HG03103 (cell line): ENCODE results near the gene NTM.

Source experiments
- ATAC-seq: cut with Tn5 transposase; IDR thresholded peaks from one replicate; pipeline ENCODE4 v1.9.1; 2021; ENCODE audit warnings: low read depth; ENCODE audit not compliant: unreplicated experiment

Gene NTM

DNA sequence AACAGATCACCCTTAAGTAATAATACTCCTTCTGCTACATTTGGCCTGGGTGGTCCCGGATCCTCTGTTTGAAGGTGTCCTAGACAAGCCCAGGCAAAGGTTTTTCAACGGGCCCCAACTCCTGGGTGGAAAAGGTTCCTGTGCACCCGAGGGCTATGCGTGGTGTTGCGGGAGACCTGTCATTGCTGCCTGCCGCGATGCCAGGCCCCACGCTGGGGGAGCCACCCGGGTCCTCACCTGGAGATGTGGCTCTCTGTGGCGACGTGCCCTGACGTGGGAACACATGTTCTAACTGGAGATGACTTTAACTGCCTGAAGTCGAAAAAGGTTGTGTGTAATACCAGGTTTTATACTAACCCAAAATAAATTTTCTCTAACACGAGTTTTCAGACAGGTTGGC, 467.1 kb downstream of the NTM start:
- ATAC-seq: no peak

DNA sequence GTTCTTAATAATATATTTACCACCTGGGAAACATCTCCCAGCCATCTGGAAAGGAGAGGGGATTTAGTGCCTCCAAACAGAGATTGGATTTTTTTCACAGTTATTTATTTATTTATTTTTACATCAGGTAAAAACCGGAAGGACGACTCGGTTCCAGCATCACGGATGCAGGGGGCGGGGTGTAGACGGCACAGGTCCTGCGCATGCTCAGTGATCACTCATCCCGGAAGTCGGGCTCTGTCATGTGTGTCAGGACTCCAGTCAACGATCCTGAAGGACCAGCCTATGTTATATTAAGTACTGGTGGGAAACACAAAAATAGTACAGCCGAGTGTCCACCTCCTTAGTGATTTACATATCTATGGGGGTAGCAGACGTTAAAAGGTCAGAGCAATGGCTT, 467.6 kb downstream of the NTM start:
- ATAC-seq: no peak

DNA sequence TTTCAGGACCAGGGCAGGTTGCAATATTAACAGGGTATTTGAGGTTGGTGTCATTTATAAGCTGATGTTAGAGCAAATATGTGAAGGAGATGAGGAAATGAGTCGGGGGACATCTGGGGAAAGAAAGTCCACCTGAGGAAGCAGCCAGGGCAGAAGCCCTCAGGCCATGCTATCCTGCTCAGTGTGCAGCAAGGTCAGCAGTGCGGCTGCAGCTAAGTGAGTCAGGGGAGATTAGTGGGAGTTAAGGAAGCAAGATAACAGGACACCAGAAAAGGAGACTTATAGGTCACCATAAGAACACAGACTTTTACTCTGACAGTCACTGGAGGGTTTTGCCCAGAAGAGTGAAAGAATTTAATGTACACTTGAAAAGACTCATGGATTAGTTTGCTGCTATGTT, 468.9 kb downstream of the NTM start:
- no peak for ATAC-seq

DNA sequence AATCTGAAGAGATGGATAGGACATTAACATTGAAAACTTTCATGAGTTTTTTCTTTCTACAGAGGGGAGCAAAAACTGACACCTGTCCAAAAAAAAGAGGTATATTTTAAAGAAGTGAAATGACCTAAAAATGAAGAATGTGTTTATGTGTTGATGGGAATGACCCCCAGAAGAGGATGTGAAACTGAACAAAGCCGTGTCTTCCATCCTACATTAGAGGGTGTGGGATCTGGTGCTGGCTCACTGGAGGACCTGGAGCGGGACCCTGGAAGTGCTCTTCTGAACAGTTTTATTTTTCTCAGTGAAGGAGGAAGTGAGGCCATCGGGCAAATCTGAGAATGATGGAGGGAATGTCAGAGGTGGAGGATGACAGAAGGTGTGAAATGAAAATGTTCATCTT, 470.1 kb downstream of the NTM start:
- ATAC-seq: no peak

DNA sequence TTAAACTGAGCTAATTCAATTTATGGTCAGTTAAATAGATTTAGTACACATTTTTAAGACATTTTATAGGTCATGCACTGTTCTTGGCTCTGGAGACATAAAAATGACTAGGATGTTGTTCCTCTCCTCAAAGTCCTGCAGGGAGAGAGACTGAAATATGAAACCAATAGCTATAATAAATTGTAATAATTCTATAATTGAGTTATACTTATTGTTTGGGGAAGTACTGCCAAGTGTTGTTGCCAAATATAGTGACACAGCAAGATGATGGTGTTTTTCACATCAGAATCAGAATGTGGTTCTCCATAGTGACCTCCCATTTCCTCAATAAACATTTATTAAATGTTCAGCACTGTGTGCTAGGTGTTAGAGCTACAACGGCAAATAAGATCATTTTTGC, 470.6 kb downstream of the NTM start:
- no peak for ATAC-seq

DNA sequence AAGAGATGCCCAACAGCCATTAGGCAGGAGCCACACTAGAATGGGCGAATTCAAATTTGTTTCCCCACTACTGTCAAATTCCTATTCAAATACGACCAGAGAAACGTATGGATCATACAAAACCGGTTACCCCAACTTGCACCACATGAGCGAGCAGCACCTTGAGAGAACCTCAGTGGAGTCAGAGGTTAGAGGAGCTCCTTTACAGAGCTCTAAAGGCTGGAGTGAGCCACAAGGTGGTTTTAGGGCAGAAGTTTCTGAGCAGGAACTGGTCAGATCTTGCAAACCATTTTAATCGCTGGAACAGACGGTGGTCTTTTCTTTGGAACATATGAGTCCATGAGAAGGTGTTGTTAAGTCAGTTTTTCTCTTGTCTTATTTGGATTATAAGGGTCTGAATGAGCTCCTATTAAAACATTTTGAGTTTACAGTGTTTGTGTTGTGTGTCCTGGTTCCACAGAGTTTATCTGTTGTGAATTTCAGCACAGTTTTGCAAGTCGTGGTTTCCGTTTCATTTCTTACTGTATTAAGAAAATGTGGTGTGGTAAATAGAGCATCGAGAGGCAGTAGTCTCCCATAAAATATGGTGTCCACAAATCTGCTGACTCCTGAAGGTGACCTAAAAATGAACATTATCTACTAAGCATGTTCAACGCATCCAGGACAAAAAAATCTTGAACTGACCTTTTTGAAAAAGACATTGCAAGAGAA, 471.7 kb downstream of the NTM start:
- no peak for ATAC-seq

DNA sequence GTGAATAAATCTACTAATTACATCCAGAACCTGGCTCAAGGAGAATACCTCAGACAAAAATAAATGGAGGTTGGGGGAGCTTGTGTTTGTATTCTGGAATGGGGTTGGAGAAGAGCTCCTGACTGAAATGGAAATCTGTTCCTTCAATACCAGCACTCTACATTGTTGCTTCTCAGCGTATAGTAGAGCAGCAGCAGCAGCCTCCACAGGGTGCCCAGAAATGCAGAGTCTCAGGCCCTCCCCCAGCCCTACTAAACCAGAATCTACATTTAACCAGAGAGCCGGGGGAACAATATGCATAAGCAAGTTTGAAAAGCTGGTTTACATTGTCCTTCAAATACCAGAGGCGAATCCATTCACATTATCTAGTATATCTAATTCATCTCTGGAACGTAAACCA, 474.8 kb downstream of the NTM start:
- ATAC-seq: no peak

DNA sequence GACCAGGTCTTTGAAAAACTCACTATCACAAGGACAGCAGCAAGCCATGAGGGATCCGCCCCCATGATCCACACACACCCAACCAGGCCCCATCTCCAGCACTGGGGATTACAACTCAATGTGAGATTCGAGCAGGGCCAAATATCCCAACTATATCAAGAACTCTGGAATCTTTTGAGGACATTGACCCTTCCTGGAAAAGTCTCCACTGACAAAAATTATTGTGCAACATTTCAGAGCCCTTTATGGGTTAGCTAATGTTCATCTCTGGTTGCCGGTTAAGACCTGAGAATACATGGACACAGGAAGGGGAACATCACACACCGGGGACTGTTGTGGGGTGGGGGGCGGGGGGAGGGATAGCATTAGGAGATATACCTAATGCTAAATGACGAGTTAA, 479.1 kb downstream of the NTM start:
- no peak for ATAC-seq

DNA sequence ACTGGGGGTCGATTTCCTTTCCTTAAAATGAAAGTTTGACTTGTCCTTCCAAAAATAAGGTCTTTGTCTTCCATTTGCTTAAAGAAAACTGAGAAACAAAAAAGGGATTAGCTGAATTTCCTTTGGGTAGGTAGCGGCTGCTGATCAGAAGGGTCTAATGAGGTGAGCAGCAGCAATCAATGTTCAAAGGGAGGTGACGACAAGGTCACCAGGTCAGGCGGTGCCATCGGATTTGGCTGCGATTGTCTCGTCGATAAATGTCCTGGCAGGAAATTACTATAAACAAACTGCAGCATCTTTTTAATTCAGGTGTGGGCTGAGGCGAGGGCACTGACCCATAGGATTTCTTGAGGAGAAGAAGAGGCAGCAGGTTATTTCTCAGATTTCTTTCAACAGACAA, 480.1 kb downstream of the NTM start:
- no peak for ATAC-seq

DNA sequence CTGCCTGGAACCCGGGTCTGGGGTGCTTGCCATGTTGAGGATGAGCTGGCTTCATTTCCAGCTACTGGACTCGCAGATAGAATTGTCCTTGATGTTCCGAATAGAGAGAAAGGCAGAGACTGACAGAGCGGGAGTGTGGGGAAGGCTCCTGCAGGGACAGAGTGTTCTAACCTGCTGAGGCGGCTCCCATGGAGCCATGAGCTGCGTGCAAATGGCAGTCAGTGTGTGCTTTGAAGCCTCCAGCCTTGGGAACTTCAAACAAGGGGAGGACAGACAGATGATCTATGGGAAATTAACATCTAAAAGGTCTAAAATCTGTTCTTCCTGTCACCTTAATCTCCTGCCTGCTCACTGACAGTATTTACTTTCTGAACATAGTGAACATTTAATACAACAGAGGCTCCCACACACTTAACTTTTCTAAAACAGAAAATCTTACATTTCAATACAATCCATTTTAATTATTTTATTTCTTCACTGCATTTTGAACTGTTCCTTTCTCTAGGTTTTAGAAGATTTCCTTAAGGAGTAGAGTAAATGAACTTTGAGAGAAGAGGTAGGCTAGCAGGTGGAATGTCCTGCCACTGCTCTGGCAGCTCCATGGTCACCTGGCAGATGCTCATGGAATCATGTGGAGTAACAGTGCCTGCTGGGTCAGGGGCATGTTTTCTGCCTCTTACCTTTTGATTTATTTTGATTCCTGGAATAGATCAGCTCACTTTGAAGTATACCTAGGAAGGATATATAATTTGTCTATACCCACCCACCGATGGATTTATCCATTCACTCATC, 481.7 kb downstream of the NTM start:
- ATAC-seq: no peak

DNA sequence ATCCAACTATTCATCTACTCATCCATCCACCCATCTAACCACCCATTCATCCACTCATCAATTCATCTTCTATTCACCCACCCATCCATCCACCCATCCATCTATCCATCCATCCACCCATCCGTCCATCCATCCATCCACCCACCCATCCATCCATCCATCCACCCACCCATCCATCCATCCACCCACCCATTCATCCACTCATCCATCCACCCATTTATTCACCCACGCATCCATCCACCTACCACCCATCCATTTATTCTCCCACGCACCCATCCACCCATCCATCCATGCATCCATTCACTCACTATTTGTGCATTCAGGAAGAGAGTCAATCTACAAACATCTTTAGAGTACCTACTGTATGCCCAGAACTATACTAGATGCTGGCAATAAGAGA, 482.3 kb downstream of the NTM start:
- ATAC-seq: no peak

DNA sequence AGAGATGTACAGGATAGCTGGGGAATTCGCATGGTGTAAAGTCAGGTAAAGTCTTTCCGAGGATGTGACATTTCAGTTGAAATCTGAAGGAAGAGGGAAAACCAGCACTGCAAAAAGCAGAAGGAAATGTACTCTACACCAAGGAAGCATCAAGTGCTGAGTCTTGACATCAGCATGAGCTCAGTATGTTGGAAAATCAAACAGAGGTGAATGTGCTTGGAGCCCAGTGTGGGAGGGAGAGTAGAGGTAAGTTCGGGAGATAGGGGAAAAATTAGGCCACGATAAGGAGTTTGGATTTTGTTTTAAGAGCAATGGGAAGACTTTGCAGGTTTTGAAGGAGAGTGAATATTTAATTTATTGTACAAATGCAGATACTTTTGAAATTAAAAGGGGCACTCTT, 484.0 kb downstream of the NTM start:
- no peak for ATAC-seq

DNA sequence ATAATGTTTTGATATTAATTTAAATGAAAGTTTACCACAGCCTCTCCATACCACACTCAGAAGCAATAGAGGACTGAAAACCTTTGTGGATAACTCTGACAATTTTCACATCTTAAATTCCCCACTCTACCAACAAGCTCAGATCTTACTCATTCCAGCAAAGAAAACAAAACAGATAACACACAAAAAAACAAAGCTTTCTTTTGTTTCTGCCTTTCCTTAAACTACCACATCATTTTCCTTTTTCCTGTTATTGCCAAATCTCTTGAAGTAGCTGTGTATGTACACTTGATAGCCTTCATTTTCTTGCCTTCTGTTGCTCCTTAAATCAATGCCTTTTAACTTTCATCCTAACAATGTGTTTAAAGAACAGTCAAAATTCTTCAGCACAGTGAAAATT, 484.9 kb downstream of the NTM start:
- no peak for ATAC-seq

DNA sequence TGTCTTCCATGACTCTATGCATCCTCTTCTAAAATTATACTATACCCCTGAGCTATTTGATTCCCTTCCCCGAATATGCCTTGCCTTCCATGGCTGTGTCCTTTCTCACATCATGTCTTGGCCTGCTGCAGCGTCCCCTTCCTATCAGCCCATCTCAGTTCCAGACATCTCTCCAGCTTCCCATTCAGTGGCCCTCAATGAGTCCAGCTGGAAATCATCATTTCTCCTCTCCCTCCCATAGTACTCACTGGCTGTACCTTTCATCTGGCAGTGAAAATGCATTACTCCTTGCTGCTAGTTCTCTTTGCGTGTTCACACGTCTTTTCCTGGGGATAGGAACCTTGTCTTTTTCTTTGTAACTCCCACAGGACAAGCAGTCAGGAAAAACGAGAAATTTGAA, 486.8 kb downstream of the NTM start:
- no peak for ATAC-seq

DNA sequence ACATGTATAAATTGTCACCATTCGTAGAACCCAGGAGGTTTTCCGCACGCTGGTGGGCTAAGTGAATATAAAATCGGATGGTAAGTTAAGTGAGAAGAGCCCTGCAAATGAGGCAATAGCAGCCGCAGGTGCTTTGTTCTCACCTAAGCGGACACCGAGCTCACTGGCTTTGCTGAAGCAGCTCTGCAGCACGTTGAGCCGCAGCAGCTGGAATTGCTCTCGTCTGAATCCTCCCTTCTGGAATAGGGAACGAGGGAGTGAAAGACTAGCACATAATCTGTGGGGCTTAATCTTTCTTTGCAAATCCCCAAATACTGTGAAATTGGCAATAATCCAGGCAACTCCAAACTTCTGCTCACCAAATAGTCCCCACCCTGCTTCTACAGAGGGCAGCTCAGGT, 488.1 kb downstream of the NTM start:
- no peak for ATAC-seq

DNA sequence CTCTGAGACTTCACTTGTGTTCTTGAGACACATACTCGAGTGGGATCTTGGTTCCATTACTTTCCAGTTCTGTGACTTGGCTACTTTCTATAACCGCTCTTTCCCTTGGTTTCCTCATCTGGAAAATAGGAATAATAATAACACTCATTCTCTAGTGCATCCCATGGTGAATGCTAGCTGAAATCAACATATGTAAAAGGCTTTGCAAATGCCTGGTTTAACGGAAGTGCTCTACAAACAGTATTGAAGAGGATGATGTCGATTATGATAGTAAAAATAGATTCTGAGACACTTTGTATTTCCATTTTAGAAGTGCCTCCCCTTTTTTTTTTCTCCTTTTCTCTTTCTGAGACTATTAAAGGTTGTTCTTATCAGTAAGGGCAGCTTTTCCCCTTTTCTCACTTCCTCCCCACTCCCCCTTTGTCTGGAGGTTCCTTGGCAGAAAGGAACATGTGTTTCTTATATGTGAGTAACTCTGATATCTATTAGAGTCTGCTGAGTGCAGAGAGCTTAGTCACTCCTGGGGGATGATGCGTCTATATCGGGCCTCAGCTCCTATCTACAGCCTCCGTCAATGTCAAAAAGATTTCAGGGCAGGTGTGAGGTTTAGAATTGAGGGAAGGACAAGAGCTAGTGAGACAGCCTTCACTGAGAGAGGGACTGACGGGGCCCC, 489.3 kb downstream of the NTM start:
- no peak for ATAC-seq

DNA sequence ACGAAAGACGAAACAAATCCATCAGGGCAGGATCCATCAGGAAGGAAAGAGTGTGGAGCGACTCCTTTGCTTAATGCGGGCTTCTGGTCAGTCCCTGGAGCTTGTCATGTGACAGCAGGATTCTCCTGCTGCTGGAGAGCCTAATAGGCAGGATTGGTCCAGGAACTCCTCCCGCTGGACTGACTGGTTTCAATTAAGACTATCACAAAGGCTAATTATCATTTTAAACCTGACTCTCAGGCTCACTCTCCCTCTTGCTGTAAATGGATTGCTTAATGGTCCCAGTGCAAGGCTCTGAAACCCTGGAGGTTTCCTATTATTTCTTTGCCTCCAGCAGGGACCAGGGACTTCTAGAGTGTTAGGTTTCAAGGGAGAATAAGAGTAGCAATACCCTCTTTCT, 493.8 kb downstream of the NTM start:
- ATAC-seq: no peak

DNA sequence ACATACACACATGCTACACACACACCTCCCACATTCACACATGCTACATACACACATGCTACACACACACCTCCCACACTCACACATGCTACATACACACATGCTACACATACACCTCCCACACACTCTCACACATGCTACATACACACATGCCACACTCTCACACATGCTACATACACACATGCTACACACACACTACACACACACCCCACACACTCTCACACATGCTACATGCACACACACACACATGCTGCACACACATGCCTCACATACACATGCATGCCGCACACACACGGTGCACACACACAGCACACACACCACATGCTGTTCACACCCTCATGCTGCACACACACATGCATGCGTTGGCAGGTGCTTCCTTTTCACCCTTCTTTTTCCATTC, 495.4 kb downstream of the NTM start:
- no peak for ATAC-seq

DNA sequence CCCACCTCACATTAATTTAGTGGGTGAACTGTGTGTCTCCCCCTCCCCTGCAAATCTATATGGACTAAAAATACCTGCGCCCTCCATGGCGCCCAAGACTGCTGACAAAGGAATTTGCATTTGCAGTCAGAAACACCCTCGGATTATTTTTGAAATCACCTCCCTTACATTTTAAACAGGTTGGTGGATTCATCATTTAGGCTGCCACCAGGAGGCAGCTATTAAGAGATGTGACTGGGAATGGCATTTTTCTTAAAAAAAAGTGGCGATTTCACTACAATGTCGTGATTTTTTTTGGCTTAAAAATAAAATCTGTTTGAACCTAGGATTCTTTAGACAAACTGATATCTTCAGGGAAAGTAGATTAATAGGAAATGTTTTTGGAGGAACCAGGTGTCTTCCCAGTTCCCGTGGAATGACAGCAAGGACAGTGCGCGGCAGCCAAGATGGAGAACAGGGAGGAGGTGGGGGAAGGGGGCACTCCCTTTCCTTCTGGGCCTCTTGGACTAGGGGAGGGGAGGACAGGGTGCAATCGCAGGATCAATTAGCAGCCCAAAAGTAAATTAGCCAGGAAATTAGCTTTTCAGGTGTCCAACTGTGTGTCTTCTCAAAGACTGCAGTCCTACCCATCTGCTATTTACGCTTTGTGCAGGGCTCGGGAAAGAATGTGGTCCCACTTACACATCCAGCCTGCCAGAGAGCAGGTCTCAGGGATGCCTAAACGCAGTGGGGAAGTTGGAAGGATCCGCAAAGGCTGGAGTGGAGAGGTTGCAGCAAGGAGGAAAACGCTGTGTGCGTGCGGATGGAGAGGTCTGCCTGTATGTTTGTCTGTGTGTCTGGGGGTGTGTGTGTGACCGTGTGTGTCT, 496.4 kb downstream of the NTM start:
- ATAC-seq: no peak

DNA sequence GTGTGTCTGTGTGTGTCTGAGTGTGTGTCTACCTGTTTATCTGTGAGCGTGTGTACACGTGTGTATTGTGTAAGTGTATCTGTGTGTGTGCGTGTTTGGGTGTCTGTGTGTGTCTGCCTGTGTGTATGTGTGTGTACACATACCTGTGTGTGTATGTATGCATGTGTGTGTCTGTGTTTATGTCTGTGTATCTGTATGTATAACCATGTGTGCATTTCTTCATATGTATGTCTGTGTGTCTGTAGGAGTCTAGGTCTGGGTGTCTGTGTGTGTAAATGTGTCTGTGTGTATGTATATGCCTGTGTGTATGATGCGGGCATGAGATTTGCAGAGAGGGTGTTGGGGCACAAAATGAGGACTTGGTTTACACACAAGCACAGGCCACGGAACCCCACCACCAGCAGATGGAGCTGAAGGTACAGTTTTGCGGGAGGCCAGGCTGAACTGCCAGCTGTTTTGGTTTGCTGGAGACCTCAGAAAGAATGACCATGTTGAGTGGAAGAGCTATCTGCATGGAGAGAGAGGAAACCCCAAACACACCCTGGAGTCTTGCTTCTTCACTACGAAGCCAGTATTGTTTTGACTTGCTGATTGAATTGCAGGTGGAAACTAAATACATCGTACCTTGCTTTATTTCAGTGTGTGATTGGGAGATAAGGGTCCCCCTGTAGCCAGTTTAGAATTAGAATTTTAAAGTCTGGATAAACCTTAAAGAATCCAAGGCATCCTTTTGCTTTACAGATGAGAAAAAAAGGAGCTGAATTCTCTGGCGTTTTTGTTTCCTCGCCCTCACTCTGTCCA, 497.2 kb downstream of the NTM start:
- peak; percentile 77 for ATAC-seq
